Measurements from ENCODE around the gene ALKBH7. TPM values are rescaled to one million over a fixed set of nuclear protein-coding genes. Genes with fewer than 3 reads are reported as not detected.

ALKBH7 gene
- total and polyA plus RNA-seq, 2 experiments from 2014 or later, result 75.4 to 76.1 TPM

DNA sequence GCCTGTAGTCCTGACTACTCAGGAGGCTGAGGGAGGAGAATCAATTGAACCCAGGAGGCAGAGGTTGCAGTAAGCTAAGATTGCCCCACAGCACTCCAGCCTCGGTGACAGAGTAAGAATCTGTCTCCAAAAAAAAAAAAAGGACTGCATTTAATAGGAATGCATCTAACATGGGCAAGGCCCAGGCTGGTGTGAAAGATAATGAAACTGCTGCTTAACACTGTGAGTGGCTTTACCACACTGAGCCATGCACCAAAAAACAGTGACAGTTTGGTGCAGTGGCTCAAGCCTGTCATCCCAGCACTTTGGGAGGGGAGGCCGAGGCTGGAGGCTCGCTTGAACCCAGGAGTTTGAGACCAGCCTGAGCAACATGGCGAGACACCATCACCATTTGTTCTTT is 11.8 kb downstream of the ALKBH7 start:
- DNase-seq (ENCODE audit: low spot score) (no peak), ATAC-seq (no peak)
- H3F3A ChIP-seq (replicated peaks; ENCODE audit: low read depth), result no peaks in the 10 kb centered on the region
- peaks cover 83% of the 10 kb centered on the region for H3K36me3 Mint-ChIP-seq (ENCODE audit: low read depth)
- no peaks in the 10 kb centered on the region; the same call in 1 of the 2 replicates for H4K20me1 ChIP-seq (replicated peaks; ENCODE audit: insufficient read depth)
- H2AFZ ChIP-seq, result no peak overlapping the region
- H3K36me3 ChIP-seq (ENCODE audit: insufficient read depth), result peaks cover 10% of the 10 kb centered on the region
- H3K4me1 Mint-ChIP-seq, result no peaks in the 10 kb centered on the region
- no peak overlapping the region for H3K4me3 ChIP-seq
- H3K9me3 Mint-ChIP-seq, result peaks cover 3% of the 10 kb centered on the region
- H3K9me2 ChIP-seq (ENCODE audit: insufficient read depth), result no peaks in the 10 kb centered on the region
- no peak overlapping the region for H3K27ac Mint-ChIP-seq
- H3K4me3 Mint-ChIP-seq, result no peak overlapping the region
- H3K27me3 Mint-ChIP-seq (ENCODE audit: insufficient read depth, low read depth, poor library complexity), result peaks cover 10% of the 10 kb centered on the region
- TF ChIP-seq, protein P1, sequence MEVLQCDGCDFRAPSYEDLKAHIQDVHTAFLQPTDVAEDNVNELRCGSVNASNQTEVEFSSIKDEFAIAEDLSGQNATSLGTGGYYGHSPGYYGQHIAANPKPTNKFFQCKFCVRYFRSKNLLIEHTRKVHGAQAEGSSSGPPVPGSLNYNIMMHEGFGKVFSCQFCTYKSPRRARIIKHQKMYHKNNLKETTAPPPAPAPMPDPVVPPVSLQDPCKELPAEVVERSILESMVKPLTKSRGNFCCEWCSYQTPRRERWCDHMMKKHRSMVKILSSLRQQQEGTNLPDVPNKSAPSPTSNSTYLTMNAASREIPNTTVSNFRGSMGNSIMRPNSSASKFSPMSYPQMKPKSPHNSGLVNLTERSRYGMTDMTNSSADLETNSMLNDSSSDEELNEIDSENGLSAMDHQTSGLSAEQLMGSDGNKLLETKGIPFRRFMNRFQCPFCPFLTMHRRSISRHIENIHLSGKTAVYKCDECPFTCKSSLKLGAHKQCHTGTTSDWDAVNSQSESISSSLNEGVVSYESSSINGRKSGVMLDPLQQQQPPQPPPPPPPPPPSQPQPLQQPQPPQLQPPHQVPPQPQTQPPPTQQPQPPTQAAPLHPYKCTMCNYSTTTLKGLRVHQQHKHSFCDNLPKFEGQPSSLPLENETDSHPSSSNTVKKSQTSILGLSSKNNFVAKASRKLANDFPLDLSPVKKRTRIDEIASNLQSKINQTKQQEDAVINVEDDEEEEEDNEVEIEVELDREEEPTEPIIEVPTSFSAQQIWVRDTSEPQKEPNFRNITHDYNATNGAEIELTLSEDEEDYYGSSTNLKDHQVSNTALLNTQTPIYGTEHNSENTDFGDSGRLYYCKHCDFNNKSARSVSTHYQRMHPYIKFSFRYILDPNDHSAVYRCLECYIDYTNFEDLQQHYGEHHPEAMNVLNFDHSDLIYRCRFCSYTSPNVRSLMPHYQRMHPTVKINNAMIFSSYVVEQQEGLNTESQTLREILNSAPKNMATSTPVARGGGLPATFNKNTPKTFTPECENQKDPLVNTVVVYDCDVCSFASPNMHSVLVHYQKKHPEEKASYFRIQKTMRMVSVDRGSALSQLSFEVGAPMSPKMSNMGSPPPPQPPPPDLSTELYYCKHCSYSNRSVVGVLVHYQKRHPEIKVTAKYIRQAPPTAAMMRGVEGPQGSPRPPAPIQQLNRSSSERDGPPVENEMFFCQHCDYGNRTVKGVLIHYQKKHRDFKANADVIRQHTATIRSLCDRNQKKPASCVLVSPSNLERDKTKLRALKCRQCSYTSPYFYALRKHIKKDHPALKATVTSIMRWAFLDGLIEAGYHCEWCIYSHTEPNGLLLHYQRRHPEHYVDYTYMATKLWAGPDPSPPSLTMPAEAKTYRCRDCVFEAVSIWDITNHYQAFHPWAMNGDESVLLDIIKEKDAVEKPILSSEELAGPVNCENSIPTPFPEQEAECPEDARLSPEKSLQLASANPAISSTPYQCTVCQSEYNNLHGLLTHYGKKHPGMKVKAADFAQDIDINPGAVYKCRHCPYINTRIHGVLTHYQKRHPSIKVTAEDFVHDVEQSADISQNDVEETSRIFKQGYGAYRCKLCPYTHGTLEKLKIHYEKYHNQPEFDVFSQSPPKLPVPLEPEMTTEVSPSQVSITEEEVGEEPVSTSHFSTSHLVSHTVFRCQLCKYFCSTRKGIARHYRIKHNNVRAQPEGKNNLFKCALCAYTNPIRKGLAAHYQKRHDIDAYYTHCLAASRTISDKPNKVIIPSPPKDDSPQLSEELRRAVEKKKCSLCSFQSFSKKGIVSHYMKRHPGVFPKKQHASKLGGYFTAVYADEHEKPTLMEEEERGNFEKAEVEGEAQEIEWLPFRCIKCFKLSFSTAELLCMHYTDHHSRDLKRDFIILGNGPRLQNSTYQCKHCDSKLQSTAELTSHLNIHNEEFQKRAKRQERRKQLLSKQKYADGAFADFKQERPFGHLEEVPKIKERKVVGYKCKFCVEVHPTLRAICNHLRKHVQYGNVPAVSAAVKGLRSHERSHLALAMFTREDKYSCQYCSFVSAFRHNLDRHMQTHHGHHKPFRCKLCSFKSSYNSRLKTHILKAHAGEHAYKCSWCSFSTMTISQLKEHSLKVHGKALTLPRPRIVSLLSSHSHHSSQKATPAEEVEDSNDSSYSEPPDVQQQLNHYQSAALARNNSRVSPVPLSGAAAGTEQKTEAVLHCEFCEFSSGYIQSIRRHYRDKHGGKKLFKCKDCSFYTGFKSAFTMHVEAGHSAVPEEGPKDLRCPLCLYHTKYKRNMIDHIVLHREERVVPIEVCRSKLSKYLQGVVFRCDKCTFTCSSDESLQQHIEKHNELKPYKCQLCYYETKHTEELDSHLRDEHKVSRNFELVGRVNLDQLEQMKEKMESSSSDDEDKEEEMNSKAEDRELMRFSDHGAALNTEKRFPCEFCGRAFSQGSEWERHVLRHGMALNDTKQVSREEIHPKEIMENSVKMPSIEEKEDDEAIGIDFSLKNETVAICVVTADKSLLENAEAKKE (CRISPR knock-in tag; IDR thresholded peaks at IDR 0.05), result no peak
- TF ChIP-seq, protein P2, sequence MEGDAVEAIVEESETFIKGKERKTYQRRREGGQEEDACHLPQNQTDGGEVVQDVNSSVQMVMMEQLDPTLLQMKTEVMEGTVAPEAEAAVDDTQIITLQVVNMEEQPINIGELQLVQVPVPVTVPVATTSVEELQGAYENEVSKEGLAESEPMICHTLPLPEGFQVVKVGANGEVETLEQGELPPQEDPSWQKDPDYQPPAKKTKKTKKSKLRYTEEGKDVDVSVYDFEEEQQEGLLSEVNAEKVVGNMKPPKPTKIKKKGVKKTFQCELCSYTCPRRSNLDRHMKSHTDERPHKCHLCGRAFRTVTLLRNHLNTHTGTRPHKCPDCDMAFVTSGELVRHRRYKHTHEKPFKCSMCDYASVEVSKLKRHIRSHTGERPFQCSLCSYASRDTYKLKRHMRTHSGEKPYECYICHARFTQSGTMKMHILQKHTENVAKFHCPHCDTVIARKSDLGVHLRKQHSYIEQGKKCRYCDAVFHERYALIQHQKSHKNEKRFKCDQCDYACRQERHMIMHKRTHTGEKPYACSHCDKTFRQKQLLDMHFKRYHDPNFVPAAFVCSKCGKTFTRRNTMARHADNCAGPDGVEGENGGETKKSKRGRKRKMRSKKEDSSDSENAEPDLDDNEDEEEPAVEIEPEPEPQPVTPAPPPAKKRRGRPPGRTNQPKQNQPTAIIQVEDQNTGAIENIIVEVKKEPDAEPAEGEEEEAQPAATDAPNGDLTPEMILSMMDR (conservative IDR thresholded peaks at IDR 0.05; ENCODE audit: low read depth in 2 of 2), result no peak
- no peak for TF ChIP-seq NANOG (IDR thresholded peaks at IDR 0.05; ENCODE audit: borderline replicate concordance)
- no peak for TF ChIP-seq CREB1 (CRISPR knock-in tag; IDR thresholded peaks at IDR 0.05; ENCODE audit: low read depth)
- no peak for TF ChIP-seq JUNB (IDR thresholded peaks at IDR 0.05; ENCODE audit: unreplicated experiment)
- TF ChIP-seq EZH2phosphoT487 (IDR thresholded peaks at IDR 0.05; ENCODE audit: unreplicated experiment), result no peak
- TF ChIP-seq EZH2 (IDR thresholded peaks at IDR 0.05; ENCODE audit: low read depth, unreplicated experiment), result no peak
- no peak for TF ChIP-seq POLR2AphosphoS5 (IDR thresholded peaks at IDR 0.05; ENCODE audit: low read depth)
- TF ChIP-seq, protein P3, sequence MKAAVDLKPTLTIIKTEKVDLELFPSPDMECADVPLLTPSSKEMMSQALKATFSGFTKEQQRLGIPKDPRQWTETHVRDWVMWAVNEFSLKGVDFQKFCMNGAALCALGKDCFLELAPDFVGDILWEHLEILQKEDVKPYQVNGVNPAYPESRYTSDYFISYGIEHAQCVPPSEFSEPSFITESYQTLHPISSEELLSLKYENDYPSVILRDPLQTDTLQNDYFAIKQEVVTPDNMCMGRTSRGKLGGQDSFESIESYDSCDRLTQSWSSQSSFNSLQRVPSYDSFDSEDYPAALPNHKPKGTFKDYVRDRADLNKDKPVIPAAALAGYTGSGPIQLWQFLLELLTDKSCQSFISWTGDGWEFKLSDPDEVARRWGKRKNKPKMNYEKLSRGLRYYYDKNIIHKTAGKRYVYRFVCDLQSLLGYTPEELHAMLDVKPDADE (IDR thresholded peaks at IDR 0.05), result no peak
- no peak for TF ChIP-seq ZNF114 (CRISPR knock-in tag; IDR thresholded peaks at IDR 0.05)
- no peak for TF ChIP-seq ZNF331 (CRISPR knock-in tag; IDR thresholded peaks at IDR 0.05; ENCODE audit: low read depth)
- H3K27me3 ChIP-seq (ENCODE audit: insufficient read depth), result no peaks in the 10 kb centered on the region
- no peak overlapping the region for H3K27ac ChIP-seq (ENCODE audit: low read depth)
- H3K4me2 ChIP-seq, result no peak overlapping the region
- H3K79me2 ChIP-seq (replicated peaks; ENCODE audit: insufficient read depth), result no peaks in the 10 kb centered on the region
- H3K4me1 ChIP-seq (ENCODE audit: insufficient read depth), result no peaks in the 10 kb centered on the region
